PC-9 (cell line): ENCODE data around the gene STXBP5. TPM values are rescaled to one million over a fixed set of nuclear protein-coding genes. Genes with fewer than 3 reads are reported as not detected.
"Not testable (repeated sequence)": the region's sequence is repeated elsewhere in the genome, so short reads cannot be mapped to it uniquely, and the experiment has no call there.

Source experiments
- BruUV-seq: library from RNA; stranded (reverse); fragments of 400-500 nt; replicated peaks from 2 replicates; lab custom pipeline; 2021; lab: Mats Ljungman, UMichigan
- CTCF ChIA-PET: fragments of 300-600 bp; sonication (Branson Sonifier 250); formaldehyde crosslinking; loops from one replicate; lab custom pipeline; 2022; ENCODE audit warnings: antibody characterized with exemption; lab: Charles Lee
- POLR2A ChIA-PET: fragments of 300-600 bp; sonication (Branson Sonifier 250); formaldehyde crosslinking; loops from one replicate; lab custom pipeline; 2022; ENCODE audit warnings: antibody characterized with exemption; ENCODE audit not compliant: unreplicated experiment; lab: Charles Lee
- DNase-seq, 2 experiments: peaks; one replicate each; pipeline versions ENCODE4 v3.0.0 to v3.0.0-alpha.2; 2015 to 2022; ENCODE audit warnings: mixed read lengths in 1 of 2
- H2AFZ ChIP-seq: fragments of 200-600 bp; sonication (generic); 2 replicates; pipeline ENCODE4 v1.8.1; 2017; ENCODE audit warnings: antibody characterized with exemption
- H3F3A ChIP-seq: fragments of 200-600 bp; sonication (generic); 2 replicates; pipeline ENCODE4 v1.8.1; 2017; ENCODE audit warnings: antibody characterized with exemption, mild to moderate bottlenecking, low read depth; ENCODE audit not compliant: insufficient read depth
- H3K27ac ChIP-seq: fragments of 200-600 bp; sonication (generic); 2 replicates; pipeline ENCODE4 v1.6.1; 2016; ENCODE audit warnings: mixed run types
- H3K27me3 ChIP-seq: fragments of 200-600 bp; sonication (generic); 2 replicates; pipeline ENCODE4 v1.6.1; 2016; ENCODE audit warnings: low read depth, mixed run types; ENCODE audit not compliant: insufficient read depth
- H3K36me3 ChIP-seq: fragments of 200-600 bp; sonication (generic); 2 replicates; pipeline ENCODE4 v1.6.1; 2016; ENCODE audit warnings: low read depth, mixed run types
- H3K4me1 ChIP-seq: fragments of 200-600 bp; sonication (generic); replicated peaks from 2 replicates; pipeline ENCODE4 v1.6.1; 2016; ENCODE audit warnings: mixed run types; ENCODE audit not compliant: insufficient read depth
- H3K4me2 ChIP-seq: fragments of 200-600 bp; sonication (generic); 2 replicates; pipeline ENCODE4 v1.6.1; 2017; ENCODE audit warnings: mixed run types
- H3K4me3 ChIP-seq: fragments of 200-600 bp; sonication (generic); 2 replicates; pipeline ENCODE4 v1.6.1; 2016; ENCODE audit warnings: mixed run types
- H3K79me2 ChIP-seq: fragments of 200-600 bp; sonication (generic); 2 replicates; pipeline ENCODE4 v1.6.1; 2017; ENCODE audit warnings: low read depth, mixed run types
- H3K9me2 ChIP-seq: fragments of 200-600 bp; sonication (generic); 2 replicates; pipeline ENCODE4 v1.8.1; 2017; ENCODE audit warnings: mild to moderate bottlenecking; ENCODE audit not compliant: insufficient read depth
- H3K9me3 ChIP-seq: fragments of 200-600 bp; sonication (generic); 2 replicates; pipeline ENCODE4 v1.8.1; 2016; ENCODE audit warnings: low read depth; ENCODE audit not compliant: insufficient read depth
- H4K20me1 ChIP-seq: fragments of 200-600 bp; sonication (generic); 2 replicates; pipeline ENCODE4 v1.8.1; 2017; ENCODE audit not compliant: insufficient read depth
- EZH2 ChIP-seq: fragments of 200-600 bp; sonication (generic); IDR thresholded peaks from 2 replicates; pipeline ENCODE4 v1.8.0; 2017; ENCODE audit warnings: antibody characterized with exemption, low read depth
- intact Hi-C: fragments of 100-400 bp; cut with micrococcal nuclease; formaldehyde crosslinking; loops from one replicate; pipeline ENCODE4 v1.10.0; 2022; ENCODE audit not compliant: unreplicated experiment
- total RNA-seq: library from RNA; stranded (reverse); gene quantifications from 2 replicates; pipeline ENCODE4 v1.2.3, GENCODE V29; 2021
- TF ChIP-seq, protein P1 (sequence below): fragments of 200-600 bp; sonication (generic); conservative IDR thresholded peaks from 2 replicates; pipeline ENCODE4 v1.6.1; 2017; ENCODE audit warnings: mixed run types, antibody characterized with exemption, mild to moderate bottlenecking, moderate library complexity

STXBP5 gene
- total RNA-seq, 1 experiment from 2014 or later, result 4.6 TPM

DNA sequence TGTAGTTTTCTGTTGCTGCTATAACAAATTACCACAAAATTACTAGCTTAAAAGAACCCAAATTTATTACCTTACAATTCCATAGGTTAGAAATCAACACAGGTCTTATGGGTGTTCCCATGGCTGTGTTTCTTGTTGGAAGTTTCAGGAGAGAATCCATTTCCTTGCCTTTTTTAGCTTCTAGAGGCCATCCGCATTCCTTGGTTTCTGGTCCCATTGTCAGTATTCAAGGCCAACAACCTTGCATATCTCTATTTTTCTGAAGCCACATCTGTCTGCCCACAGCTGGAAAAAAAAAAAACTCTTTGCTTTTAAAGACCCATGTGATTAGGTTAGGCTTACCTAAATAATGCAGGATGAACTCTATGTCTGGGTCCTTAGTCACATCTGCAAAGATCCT, 174.6 kb downstream of the STXBP5 start:
- TF ChIP-seq, protein P1, sequence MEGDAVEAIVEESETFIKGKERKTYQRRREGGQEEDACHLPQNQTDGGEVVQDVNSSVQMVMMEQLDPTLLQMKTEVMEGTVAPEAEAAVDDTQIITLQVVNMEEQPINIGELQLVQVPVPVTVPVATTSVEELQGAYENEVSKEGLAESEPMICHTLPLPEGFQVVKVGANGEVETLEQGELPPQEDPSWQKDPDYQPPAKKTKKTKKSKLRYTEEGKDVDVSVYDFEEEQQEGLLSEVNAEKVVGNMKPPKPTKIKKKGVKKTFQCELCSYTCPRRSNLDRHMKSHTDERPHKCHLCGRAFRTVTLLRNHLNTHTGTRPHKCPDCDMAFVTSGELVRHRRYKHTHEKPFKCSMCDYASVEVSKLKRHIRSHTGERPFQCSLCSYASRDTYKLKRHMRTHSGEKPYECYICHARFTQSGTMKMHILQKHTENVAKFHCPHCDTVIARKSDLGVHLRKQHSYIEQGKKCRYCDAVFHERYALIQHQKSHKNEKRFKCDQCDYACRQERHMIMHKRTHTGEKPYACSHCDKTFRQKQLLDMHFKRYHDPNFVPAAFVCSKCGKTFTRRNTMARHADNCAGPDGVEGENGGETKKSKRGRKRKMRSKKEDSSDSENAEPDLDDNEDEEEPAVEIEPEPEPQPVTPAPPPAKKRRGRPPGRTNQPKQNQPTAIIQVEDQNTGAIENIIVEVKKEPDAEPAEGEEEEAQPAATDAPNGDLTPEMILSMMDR, result no peak
- TF ChIP-seq EZH2, result no peak
- ChIA-PET POLR2A (no interaction called here), CTCF (no interaction called here)
- no peak overlapping the region for H3K27ac ChIP-seq
- H3K27me3 ChIP-seq, result no peaks in the 10 kb centered on the region
- H4K20me1 ChIP-seq, result no peaks in the 10 kb centered on the region
- BruUV-seq, result no TSS peak
- no peak overlapping the region for H3K4me3 ChIP-seq
- intact Hi-C loops, result no loop called here
- H3K36me3 ChIP-seq, result no peaks in the 10 kb centered on the region
- H3K9me3 ChIP-seq, result peaks cover 4% of the 10 kb centered on the region; the same call in 1 of the 2 replicates
- H3K4me1 ChIP-seq, result no peaks in the 10 kb centered on the region
- no peaks in the 10 kb centered on the region for H3K79me2 ChIP-seq
- H3F3A ChIP-seq, result no peaks in the 10 kb centered on the region
- no peak overlapping the region for H2AFZ ChIP-seq
- H3K9me2 ChIP-seq, result no peaks in the 10 kb centered on the region
- no peak for DNase-seq
- H3K4me2 ChIP-seq, result no peak overlapping the region

DNA sequence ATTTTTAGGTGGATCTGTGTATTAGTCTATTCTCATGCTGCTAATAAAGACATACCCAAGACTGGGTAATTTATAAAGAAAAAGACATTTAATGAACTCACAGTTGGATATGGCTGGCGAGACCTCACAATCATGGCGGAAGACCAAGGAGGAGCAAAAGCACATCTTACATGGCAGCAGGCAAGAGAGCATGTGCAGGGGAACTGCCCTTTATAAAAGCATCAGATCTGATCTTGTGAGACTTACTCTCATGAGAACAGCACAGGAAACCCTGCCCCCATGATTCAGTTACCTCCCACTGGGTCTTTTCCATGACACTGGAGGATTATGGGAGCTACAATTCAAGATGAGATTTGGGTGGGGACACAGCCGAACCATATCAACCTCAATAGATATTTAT, 176.6 kb downstream of the STXBP5 start:
- H4K20me1 ChIP-seq, H3K27ac ChIP-seq, DNase-seq, H3K27me3 ChIP-seq, H3K9me3 ChIP-seq, BruUV-seq, H3K4me1 ChIP-seq, H3F3A ChIP-seq, H3K36me3 ChIP-seq, H3K9me2 ChIP-seq, H3K4me3 ChIP-seq, CTCF ChIA-PET, H2AFZ ChIP-seq, H3K4me2 ChIP-seq, H3K79me2 ChIP-seq, POLR2A ChIA-PET: not testable (repeated sequence)
- intact Hi-C loops, result loop anchor here (5.0 kb wide), 1 partner anchor 479 kb away; no protein-coding TSS in a partner anchor

DNA sequence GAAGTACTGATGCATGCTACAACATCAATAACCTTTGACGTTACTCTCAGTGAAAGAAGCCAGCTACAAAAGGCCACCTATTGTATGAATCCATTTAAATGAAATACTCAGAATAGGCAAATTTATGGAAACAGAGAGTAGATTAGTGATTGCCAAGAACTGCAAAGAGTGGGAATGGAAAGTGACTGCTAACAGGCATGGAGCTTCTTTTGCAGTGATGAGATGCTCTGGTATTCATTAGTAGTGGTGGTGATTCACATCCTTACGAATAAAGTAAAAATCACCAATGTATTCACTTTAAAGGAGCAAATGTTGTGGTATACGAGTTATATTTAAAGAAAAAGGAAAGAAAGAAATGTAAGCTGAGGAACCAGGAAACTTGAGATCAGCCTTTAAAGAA, 177.5 kb downstream of the STXBP5 start:
- Histone ChIP-seq H3K27ac (no peak overlapping the region), H4K20me1 (no peaks in the 10 kb centered on the region), H3K9me2 (no peaks in the 10 kb centered on the region), H3K27me3 (no peaks in the 10 kb centered on the region), H3F3A (no peaks in the 10 kb centered on the region), H2AFZ (no peak overlapping the region), H3K9me3 (peaks cover 4% of the 10 kb centered on the region; the same call in 1 of the 2 replicates), H3K36me3 (no peaks in the 10 kb centered on the region), H3K79me2 (no peaks in the 10 kb centered on the region), H3K4me3 (no peak overlapping the region), H3K4me1 (no peaks in the 10 kb centered on the region), H3K4me2 (no peak overlapping the region)
- ChIA-PET POLR2A (no interaction called here), CTCF (no interaction called here)
- DNase-seq, result no peak
- no TSS peak for BruUV-seq
- TF ChIP-seq, protein P1, result no peak
- TF ChIP-seq EZH2, result no peak
- intact Hi-C loops, result loop anchor here (5.0 kb wide), 1 partner anchor 479 kb away; no protein-coding TSS in a partner anchor
